ENCODE data around the gene RBM19. TPM values are rescaled to one million over a fixed set of nuclear protein-coding genes. Genes with fewer than 3 reads are reported as not detected.

The RBM19 gene
- total and polyA plus RNA-seq, 2 of the 4 experiments (the other 2 are of a cell fraction): 18.7 to 19.2 TPM

GRCh38 chr12:113930249-113930648 lies 35.9 kb downstream of the RBM19 start:
- TF ChIP-seq ELK1 (IDR thresholded peaks at IDR 0.05; ENCODE audit: borderline replicate concordance, low read depth, low read length) (no peak), MAFK (IDR thresholded peaks at IDR 0.05; ENCODE audit: low read depth, low read length) (no peak), BHLHE40 (IDR thresholded peaks at IDR 0.05; ENCODE audit: low read depth, low read length) (no peak), RFX5 (IDR thresholded peaks at IDR 0.05; ENCODE audit: low read depth, low read length) (no peak), MAZ (IDR thresholded peaks at IDR 0.05; ENCODE audit: borderline replicate concordance, low read depth, low read length) (no peak), SMC3 (IDR thresholded peaks at IDR 0.05; ENCODE audit: low read depth, low read length) (no peak), CHD1 (IDR thresholded peaks at IDR 0.05; ENCODE audit: low read depth, low read length) (no peak), MXI1 (IDR thresholded peaks at IDR 0.05; ENCODE audit: borderline replicate concordance, low read depth, low read length) (no peak), RAD21 (IDR thresholded peaks at IDR 0.05; ENCODE audit: low read length) (no peak), CEBPB (IDR thresholded peaks at IDR 0.05; ENCODE audit: low read depth, low read length) (no peak), CTCF (conservative IDR thresholded peaks at IDR 0.05; ENCODE audit: low read depth, low read length) (no peak), RCOR1 (IDR thresholded peaks at IDR 0.05; ENCODE audit: insufficient replicate concordance, low read length) (no peak), USF2 (IDR thresholded peaks at IDR 0.05; ENCODE audit: low read depth, low read length) (no peak), POLR2A (IDR thresholded peaks at IDR 0.05; ENCODE audit: low read depth, low read length) (no peak), FOS (IDR thresholded peaks at IDR 0.05; ENCODE audit: low read depth, low read length) (no peak), NFE2L2 (IDR thresholded peaks at IDR 0.05; ENCODE audit: low read depth, low read length) (no peak)
- H3K23ac ChIP-seq (ENCODE audit: low read depth, low read length): no peak overlapping the region
- H4K20me1 ChIP-seq (ENCODE audit: insufficient read depth, low read length): no peaks in the 10 kb centered on the region
- BruUV-seq (replicated peaks): no TSS peak
- dilution Hi-C loops (cut with HindIII; ENCODE audit: low sequenced_read_pairs, unreplicated experiment) (no loop called here), in situ Hi-C loops (cut with MboI; ENCODE audit: low sequenced_read_pairs) (no loop called here), intact Hi-C loops (cut with micrococcal nuclease) (no loop called here)
- peaks cover 3% of the 10 kb centered on the region; the same call in 1 of the 2 replicates for H3K4me1 ChIP-seq (ENCODE audit: control insufficient read depth, insufficient read depth, low read length)
- H2BK15ac ChIP-seq (ENCODE audit: low read depth, low read length): no peak overlapping the region
- no peak overlapping the region for H3K27ac ChIP-seq (ENCODE audit: insufficient read depth, low read length)
- no CpG with 5 or more reads among the region's 4 CpGs for WGBS, 2 experiments (ENCODE audit: extremely low coverage in 2 of 2, insufficient read length in 1 of 2)
- H3K9me3 ChIP-seq (ENCODE audit: control insufficient read depth, insufficient read depth, low read length): no peaks in the 10 kb centered on the region
- H3K79me1 ChIP-seq (ENCODE audit: low read depth in 1 of 2, low read length in 2 of 2): no peaks in the 10 kb centered on the region; a peak in 1 of 4 replicates
- H3K9me1 ChIP-seq (ENCODE audit: insufficient read depth, low read length): peaks cover 4% of the 10 kb centered on the region; the same call in 1 of the 2 replicates
- H2BK120ac ChIP-seq (ENCODE audit: low read depth, low read length): no peak overlapping the region
- H2AFZ ChIP-seq (replicated peaks; ENCODE audit: low read length, poor library complexity): no peak overlapping the region
- H3K36me3 ChIP-seq (ENCODE audit: control insufficient read depth, insufficient read depth, low read length): peaks cover 28% of the 10 kb centered on the region
- no peak overlapping the region for H2BK5ac ChIP-seq (ENCODE audit: low read depth, low read length, poor library complexity, severe bottlenecking)
- ATAC-seq (ENCODE audit: low read depth) (no peak), DNase-seq (no peak)
- POLR2A ChIA-PET (ENCODE audit: unreplicated experiment): no interaction called here
- H3K4ac ChIP-seq (ENCODE audit: low read depth, low read length): no peak overlapping the region
- CTCF ChIA-PET: no interaction called here
- no peak overlapping the region for H2AK5ac ChIP-seq (ENCODE audit: low read depth, low read length)
- H3K18ac ChIP-seq (ENCODE audit: low read depth, low read length): no peak overlapping the region
- H4K5ac ChIP-seq (ENCODE audit: low read depth, low read length): no peak overlapping the region
- no peak overlapping the region for H3K14ac ChIP-seq (replicated peaks; ENCODE audit: low read depth, low read length)
- no peak overlapping the region for H2AK9ac ChIP-seq (replicated peaks; ENCODE audit: low read depth, low read length, poor library complexity)
- H3K56ac ChIP-seq (ENCODE audit: extremely low read depth, insufficient read depth, low read length): no peak overlapping the region
- no peak overlapping the region for H4K8ac ChIP-seq (ENCODE audit: low read depth in 2 of 2, low read length in 2 of 2)
- no peaks in the 10 kb centered on the region for H3K27me3 ChIP-seq (ENCODE audit: control insufficient read depth, insufficient read depth, low read length)
- H3K4me3 ChIP-seq (ENCODE audit: insufficient read depth, low read depth, low read length): no peak overlapping the region
- H3K9ac ChIP-seq (ENCODE audit: low read depth, low read length): no peak overlapping the region
- no peak overlapping the region for H2BK20ac ChIP-seq (ENCODE audit: low read depth, low read length)
- H4K91ac ChIP-seq (ENCODE audit: insufficient read depth, low read depth, low read length): no peak overlapping the region
- H3K4me2 ChIP-seq (ENCODE audit: low read depth, low read length): no peak overlapping the region
